Right ventricle myocardium inferior (tissue), 1 donor: Measurements from ENCODE around the gene REXO1. TPM values are rescaled to one million over a fixed set of nuclear protein-coding genes. Genes with fewer than 3 reads are reported as not detected.

Source experiments
- ATAC-seq: fragments of 200-7000 bp; cut with Tn5 transposase; one replicate; pipeline ENCODE4 v1.9.1; 2020; ENCODE audit warnings: mild to moderate bottlenecking, moderate library complexity
- DNase-seq: peaks from one replicate; pipeline ENCODE4 v3.0.0; 2021; ENCODE audit errors: missing footprints
- intact Hi-C: fragments of 100-400 bp; cut with DNase I; formaldehyde crosslinking; loops from one replicate; pipeline ENCODE4 v1.11.0; 2022
- total RNA-seq: library from RNA; stranded (reverse); fragmentation: NEBNext Ultra II Directional; extraction: Animal tissue kit (Norgen Biotek cat#: 25700); gene quantifications from one replicate; pipeline ENCODE4 v1.2.1, GENCODE V29; 2021
- donor health status: DM: no; HTN: yes; CAD: no; lungs with severe emphysema.

Gene REXO1
- total RNA-seq, 1 donor from 2014 or later, result 17.8 TPM

GRCh38 chr19:1863328-1863637 lies 15.0 kb upstream of the REXO1 start, which contains the start of gene KLF16:
Gene KLF16 (minus strand): TSS chr19:1863579. CDS start chr19:1863497, 82 bp downstream.
- DNase-seq (no peak), ATAC-seq (no peak)
- intact Hi-C loops, result no loop called here

DNA sequence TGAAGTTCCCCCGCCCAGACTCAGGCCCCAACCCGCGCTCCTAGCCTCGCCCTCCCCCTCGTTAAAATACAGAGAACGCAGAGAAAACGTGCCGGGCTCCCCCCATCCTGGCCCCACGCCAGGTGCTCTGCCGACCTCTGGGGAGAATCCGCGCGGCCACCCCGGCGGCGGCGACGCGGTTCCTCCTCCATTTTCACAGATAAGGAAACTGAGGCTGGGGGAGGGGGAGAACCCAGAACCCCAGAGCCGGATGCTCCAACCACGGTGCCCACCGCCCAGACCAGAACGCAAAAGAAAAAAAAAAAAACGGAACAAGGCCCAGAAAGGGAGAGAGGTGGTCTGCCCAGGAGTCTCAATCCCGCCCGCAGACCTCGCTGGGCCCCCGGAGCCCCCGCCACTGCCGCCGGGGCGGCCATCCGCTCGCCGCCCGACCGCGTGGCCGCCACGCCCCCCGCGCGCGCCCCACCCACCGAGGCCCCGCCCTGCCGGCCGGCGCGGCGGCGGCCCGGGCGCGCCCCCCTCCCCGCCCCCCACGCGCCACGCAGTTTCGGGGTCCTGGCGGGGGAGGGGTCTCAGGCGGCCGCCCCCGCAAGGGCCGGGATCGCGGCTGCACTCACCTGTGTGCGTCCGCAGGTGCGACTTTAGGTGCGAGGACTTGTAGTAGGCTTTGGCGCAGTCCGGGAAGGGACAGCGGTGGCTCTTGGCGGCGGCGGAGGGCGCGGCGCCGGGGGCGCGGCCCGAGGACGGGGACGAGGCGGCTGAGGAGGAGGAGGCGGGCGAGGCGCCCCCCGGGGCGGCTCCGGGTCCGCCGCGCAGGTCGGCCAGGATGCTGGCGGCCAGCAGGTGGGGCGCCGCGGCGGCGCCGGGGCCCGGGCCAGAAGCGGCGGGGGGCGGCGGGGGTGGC lies 14.4 kb upstream of the REXO1 start:
- DNase-seq (no peak), ATAC-seq (no peak)
- intact Hi-C loops, result no loop called here

DNA sequence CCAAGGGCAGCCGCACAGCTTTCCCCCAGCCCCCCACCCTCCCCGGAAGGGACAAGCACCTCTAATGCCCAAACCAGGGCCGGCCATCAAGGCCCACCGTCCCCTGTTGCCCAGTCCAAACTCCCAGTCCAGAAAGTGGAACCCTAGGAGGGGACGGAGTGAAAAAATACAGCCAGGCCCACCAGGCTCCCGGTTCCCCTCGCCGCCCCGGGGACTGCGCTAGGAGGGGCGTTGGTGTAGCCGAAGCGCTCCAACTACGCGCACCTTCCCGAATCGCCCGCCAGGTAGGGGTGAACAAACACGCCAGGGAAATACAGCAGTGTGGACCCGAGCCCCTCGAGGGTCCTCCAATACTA lies 13.8 kb upstream of the REXO1 start:
- DNase-seq, result no peak
- no peak for ATAC-seq
- intact Hi-C loops, result no loop called here

- ATAC-seq (no peak), DNase-seq (no peak)
- intact Hi-C loops, result no loop called here
Measured at GRCh38 chr19:1861599-1862031, 13.3 kb upstream of the REXO1 start.

DNA sequence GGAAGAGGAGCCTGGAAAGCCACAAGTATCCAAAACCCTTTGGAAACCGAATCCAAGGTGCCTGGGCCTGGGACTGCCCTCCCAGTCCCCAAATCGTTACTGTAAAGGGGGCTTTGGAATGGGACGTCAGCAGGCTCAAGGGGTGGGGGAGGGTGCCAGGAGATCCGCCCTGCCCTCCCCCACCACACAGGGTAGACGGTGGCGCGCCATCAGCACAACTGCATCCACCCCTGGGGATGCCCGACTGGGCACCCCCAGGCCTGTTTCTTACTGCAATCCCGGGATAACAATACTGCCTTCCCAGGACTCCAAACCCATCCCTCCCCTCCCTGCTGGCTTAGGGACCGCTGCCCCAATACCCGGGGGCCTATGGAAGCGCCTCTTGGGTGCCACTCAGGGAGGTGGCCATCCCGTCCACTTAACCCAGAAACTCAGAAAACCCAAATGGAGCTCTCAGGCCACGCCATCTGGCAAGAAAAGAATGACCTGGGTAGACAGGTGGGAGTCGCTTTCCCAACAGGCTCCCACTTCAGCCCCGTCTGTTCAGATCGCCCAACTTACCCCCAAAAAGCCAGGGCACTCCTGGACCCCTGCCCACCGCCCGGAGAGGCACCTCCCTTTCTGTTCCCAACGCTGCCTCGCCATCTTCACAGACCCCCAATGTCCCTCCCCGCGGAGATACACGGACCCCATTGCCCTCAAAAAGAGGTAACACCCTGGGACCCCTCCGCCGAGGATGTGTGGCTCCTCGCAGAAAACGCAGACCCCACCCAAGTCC lies 12.7 kb upstream of the REXO1 start:
- ATAC-seq (no peak), DNase-seq (no peak)
- intact Hi-C loops, result no loop called here

DNA sequence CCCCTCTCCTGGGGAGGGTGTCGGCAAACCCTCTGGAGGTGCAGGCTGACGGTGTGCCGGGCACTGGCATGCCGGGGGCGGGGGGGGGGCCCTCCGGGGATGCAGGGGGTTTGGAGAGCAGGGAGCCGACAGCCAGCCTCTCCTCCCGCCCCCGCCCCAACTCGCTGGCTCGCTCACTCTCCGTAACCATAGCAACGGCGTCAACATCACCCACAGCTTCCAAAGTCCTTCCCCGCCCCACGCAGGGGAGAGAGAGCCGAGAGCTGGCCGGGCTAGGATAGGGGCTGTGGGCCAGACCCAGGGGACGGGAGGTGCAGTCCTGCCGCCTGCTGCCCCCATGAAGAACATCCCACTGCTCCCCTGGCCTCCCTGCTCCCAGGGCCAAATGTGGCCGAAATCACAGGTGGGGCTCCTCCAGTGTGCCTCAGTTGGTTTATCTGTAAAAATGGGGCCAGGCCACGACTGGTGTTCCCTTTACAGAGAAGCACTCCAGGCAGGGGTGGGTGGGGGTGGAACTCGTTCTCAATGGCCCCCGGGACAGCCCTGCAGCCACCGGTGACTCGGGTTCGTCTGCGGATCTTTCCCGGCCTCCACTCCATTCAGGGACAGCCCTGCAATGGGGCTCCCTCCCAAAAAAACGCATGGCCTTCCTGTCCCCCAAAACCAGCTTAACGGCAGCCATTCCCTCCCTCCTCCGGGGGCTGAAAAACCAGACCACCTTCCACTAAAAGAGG lies 11.9 kb upstream of the REXO1 start:
- ATAC-seq, result no peak
- DNase-seq, result no peak
- intact Hi-C loops, result no loop called here

DNA sequence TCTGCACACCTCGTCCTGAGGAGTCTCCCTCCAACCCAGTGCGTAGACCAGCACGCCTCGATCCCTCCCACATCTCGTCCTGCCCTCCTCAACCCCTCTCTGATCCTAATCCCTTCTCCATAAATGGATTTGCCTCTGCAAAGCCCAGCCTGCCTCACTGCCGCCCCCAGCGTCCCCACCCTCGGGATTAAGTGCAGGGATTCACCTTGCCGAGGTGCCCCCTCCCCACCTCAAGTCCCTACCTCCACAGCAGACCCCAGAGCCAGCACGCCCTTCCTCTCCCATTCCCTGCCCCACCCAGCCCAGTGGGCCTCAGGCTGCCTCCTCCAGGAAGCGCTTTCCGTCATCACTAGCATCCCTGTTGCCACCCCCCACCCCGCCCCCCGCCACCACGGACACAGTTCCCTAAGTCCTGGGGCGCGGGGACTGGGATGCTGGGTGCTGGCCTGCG lies 11.1 kb upstream of the REXO1 start:
- no peak for DNase-seq

GRCh38 chr19:1858412-1859081 lies 10.3 kb upstream of the REXO1 start:
- intact Hi-C loops, result no loop called here
- ATAC-seq (no peak), DNase-seq (no peak)

More for the DNA sequence above, 11.1 kb upstream of the REXO1 start:
- no peak for ATAC-seq
- intact Hi-C loops, result no loop called here

GRCh38 chr19:1857648-1858326 lies 9.5 kb upstream of the REXO1 start:
- ATAC-seq (no peak), DNase-seq (peak; percentile 62)
- intact Hi-C loops, result no loop called here

- ATAC-seq, result peak; percentile 23
- peak; percentile 92 for DNase-seq
- intact Hi-C loops, result no loop called here
Measured at GRCh38 chr19:1856698-1857603, 8.7 kb upstream of the REXO1 start.

DNA sequence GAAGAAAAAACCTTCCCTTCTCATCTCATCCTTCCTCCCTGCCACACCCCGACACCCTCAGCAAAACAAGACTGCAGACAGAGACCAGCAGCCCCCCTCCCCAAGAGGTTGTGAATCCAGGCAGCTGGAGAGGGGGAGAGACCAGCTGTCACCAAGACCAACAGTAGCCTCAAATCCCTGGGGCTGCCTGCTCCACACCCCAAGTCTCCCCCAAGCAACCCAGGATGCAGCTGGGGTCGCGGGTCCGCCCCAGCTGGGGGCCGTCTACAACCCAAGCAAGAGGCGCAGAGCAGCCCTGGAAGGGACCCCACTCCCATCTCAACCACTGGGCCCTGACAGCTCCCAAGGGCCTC lies 8.0 kb upstream of the REXO1 start:
- ATAC-seq, result no peak
- no peak for DNase-seq
- intact Hi-C loops, result no loop called here

DNA sequence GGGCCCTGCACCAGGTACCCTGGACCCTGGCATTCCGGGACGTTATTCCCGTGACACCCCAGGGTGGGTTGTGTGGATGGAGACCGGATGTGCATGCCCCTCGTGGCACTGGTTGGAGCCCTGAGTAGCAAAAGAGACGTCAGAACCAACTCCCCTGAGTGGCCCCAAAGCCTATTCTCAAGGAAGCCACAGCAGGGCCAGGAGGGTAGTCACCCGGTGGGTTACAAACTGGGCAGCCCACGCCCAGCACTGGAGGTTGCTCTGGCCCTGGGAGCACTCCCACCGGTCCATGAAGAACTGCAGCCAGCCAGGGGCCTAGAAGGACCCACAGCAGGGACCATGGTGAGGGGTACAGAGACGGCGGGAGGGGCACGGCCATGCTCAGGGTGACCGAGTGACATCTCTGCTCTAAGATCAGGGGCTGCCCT lies 7.6 kb upstream of the REXO1 start:
- intact Hi-C loops, result no loop called here
- no peak for ATAC-seq
- no peak for DNase-seq

DNA sequence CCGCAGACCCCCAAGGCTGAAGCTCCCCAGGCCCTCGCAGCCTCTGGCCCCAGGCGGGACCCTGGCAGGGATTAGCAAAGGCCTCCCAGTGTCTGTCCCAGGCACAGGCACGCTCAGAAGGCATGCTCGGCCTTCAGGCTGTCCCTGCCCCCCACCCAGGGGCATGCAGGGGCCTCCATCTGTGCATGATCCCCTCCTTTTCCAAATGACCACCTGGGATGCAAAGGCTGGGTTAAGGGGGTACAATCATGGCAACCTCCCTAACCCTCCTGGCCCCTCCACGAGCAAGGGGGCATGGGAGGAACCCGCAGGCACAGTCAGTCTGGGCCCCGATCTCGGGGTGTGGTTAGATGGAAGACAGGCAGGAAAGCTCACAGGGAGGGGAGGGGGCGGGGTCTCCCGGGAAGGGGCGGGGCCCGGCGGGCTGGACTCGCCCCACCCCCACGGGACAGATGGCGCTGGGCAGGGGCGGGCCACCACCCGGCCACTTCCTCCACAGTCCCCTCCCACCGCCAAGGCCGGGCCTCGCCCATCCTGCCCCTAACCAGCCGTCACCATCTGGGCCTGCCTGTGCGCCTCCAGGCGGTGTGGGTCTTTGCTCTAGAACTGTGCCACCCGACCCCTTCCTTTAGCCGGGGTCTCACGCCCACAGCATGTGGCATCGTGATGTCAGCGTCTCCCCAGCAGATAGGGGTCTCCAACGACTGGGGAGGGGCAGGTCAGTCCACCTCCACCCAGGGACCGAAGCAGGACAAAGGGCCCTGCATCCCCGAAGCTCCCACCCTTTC lies 7.0 kb upstream of the REXO1 start:
- intact Hi-C loops, result no loop called here
- ATAC-seq (peak; percentile 87), DNase-seq (peak; percentile 98)

DNA sequence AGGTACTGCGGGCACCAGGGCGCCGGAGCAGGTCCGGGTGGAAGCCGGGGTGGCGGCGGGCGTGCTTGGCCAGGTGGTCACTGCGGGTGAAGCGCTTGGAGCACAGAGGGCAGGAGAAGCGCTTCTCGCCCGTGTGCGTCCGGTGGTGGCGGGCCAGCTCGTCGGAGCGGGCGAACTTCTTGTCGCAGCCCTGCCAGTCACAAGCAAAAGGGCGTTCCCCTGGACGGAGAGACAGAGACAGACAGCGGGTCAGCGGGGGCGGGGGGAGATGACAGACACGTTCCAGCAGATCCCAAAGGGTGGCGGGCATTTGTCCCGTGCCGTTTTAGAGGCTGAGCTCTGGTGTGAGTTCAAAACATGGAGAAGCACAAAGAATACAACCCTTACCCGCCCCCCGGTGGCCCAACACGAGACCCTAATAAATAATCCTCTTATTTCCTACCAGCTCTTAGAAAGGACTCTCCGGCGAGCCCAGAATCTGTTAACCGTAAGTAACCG lies 6.3 kb upstream of the REXO1 start:
- ATAC-seq, result peak; percentile 5
- intact Hi-C loops, result no loop called here
- peak; percentile 77 for DNase-seq

DNA sequence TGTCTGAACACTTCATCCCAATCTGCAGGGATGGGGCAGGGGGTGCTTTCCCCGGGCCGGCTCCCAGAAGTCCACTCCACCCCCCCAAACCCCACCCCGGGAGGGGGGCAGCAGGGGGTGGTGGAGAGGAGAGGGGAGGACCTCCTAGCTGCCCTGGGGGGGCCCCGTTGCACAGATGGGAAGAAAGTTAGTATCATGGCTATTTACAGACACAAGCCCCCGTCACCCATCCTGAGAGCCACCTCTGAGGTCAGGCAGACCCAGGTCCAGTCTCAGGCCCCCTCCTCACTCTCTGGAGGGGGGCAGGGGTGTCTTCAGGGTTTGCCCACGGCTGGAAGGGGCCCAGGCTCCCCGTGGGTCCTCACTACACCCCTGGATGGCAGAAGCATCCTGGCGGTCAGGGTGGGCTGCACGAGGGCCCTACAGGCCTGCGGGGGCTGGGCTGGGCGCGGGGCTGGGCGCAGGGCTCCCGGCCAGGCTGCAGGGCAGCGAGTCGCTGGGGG lies 5.8 kb upstream of the REXO1 start:
- DNase-seq (no peak), ATAC-seq (no peak)
- intact Hi-C loops, result no loop called here

DNA sequence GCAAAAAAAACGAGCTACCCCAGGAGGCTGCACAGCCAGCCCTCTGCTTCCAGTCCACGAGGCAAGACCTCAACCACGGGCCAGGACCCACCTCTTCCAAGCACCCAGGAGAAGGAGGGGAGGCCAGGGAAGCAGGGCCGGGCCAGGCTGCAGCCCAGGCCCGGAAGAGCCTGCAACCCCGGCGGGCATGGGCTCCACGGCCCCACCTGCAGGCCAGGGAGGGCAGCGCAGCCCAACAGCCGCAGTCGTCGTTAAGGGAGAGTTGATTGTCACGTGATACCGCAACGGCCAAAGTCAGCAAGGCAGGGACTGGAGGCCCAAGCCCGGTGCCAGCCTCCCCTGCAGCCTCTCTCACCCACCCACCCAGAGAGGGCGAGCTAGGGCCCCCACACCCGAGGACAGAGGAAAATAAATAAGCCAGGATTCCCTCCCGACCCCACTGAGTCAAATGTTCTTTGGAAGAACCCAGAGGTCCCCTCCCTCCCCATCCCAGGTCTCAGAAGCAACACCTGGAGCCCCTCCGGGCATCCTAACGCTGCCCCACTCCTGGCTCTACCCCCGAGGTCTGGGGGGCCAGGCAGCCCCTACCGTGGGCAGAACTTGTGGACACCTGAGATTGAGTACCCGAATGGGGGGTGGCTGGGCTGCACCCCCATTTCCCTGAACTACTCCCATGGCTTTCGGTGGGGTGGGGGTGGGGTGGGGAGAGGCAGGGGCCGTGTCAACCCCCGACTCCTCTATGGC lies 5.2 kb upstream of the REXO1 start:
- intact Hi-C loops, result no loop called here
- peak; percentile 90 for DNase-seq
- peak; percentile 5 for ATAC-seq
